ENCODE data around the gene HMX2. TPM values are rescaled to one million over a fixed set of nuclear protein-coding genes. Genes with fewer than 3 reads are reported as not detected.
A peak's percentile ranks its signal among the peaks of the same experiment; 100 is the strongest.

The HMX2 gene
- total and polyA plus RNA-seq, 7 experiments from 2014 or later: 0.14 to 0.24 TPM; not detected in 5

DNA sequence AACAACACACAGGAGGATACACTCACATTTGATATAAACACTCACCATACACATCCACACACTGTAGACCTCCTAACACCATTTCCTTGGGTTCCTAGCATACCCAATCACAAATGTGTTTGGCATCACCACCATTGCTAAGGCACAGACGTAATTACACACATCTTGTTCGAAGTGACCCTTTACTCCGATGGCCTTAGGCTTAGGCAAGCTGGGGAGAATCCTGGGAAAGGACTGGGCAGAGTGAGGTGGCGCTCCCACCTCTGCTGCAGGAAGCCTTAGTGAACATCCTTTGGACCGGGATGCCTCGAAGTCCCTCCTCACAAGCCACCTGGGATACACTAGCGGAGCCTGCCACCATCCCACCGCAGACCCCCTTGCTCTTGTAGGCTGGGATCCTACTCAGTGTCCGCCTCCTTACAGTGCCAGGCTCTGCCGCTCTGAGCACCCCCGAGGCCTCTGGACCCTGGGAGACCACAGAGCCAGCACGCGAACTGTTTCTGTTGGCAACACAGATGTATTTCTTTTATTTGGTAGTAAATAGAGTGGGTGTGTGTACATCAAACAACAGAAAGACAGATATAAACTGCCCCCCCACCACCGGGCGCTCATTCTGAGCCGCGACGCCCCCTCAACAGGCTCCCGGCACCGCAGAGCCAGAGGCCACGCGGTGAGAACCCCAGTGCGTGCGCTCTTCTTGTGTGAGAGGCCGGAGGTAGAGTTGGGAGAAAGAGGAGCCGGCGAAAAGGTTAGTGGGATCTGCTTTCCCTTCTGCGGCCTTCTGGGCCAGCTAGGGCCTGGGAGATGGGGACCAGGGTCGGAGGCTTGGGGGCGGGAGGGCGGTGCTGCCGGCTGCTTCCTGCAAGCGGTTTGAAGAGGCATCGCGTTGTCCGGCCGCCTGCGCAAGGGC is 5.9 kb upstream of the HMX2 start:
- H3K9me3 ChIP-seq (ENCODE audit: control insufficient read depth in 2 of 3, low read length in 3 of 3): no peaks in the 10 kb centered on the region
- peak overlapping the region; percentile 0 to 71 (median 36) for H3K4me3 Mint-ChIP-seq
- H3K27me3 Mint-ChIP-seq: peaks cover 85 to 92% (median 88%) of the 10 kb centered on the region in 5 donors
- intact Hi-C loops (cut with micrococcal nuclease): loop anchor here in 1 of 2 donors (2.0 kb wide), 1 partner anchor 239 kb away; no protein-coding TSS in a partner anchor
- no peak for DNase-seq
- H3K4me3 ChIP-seq (ENCODE audit: low read length): no peak overlapping the region
- peaks cover 26 to 86% (median 68%) of the 10 kb centered on the region in 7 donors for H3K4me1 Mint-ChIP-seq
- H3K36me3 Mint-ChIP-seq: peaks cover 0 to 5% (median 0%) of the 10 kb centered on the region in 5 donors
- POLR2A ChIA-PET: interaction anchor here (1.0 kb wide), 1 partner anchor 19 kb away, joined by 3 read pairs; no protein-coding TSS in a partner anchor
- ATAC-seq: no peak
- H3K27ac Mint-ChIP-seq: peak overlapping the region in 1 of 9 donors; percentile 2
- H3K27me3 ChIP-seq (ENCODE audit: control insufficient read depth in 2 of 2, insufficient read depth in 2 of 2, low read length in 2 of 2): peaks cover 41 to 59% of the 10 kb centered on the region in 2 donors
- H3K9me3 Mint-ChIP-seq: peaks cover 0 to 3% (median 0%) of the 10 kb centered on the region in 11 donors
- CTCF ChIA-PET: no interaction called here
- H3K27ac ChIP-seq (ENCODE audit: low read depth, low read length): no peak overlapping the region
- H3K4me1 ChIP-seq (ENCODE audit: control insufficient read depth in 2 of 2, insufficient read depth in 2 of 2, low read length in 2 of 2): peaks cover 20 to 67% of the 10 kb centered on the region in 2 donors
- no peaks in the 10 kb centered on the region for H3K36me3 ChIP-seq (ENCODE audit: control insufficient read depth in 2 of 3, insufficient read depth in 3 of 3, low read length in 3 of 3)

DNA sequence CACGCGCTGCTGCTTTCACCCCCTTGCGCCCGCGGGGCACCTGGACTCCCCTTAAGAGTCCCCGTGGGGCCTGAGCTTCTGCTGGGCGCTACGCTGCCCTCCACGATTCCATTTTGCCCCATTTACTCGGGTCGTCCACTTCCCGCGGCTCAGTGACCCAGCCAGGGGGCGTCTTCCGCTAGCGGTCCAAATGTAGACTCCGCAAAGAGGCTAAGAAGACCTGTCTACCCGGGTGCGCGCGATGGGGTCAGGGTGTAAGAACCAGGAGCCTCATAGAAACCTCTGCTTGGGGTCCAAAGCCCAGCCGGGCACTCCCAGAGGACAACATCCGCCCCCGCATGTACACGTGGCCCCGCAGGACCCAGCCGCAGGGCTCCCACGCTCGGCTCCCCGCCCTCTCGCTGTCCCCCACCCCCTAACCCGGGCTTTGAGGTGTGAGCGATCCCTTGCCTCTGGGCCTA is 5.2 kb upstream of the HMX2 start:
- POLR2A ChIA-PET: interaction anchor here (1.3 kb wide), 1 partner anchor 99 kb away, joined by 3 read pairs; no protein-coding TSS in a partner anchor
- Histone ChIP-seq H3K36me3 (ENCODE audit: control insufficient read depth in 2 of 3, insufficient read depth in 3 of 3, low read length in 3 of 3) (no peaks in the 10 kb centered on the region), H3K4me1 (ENCODE audit: control insufficient read depth in 2 of 2, insufficient read depth in 2 of 2, low read length in 2 of 2) (peaks cover 25 to 68% of the 10 kb centered on the region in 2 donors), H3K9me3 (ENCODE audit: control insufficient read depth in 2 of 3, low read length in 3 of 3) (no peaks in the 10 kb centered on the region), H3K27me3 (ENCODE audit: control insufficient read depth in 2 of 2, insufficient read depth in 2 of 2, low read length in 2 of 2) (peaks cover 41 to 63% of the 10 kb centered on the region in 2 donors), H3K4me3 (ENCODE audit: low read length) (no peak overlapping the region), H3K27ac (ENCODE audit: low read depth, low read length) (no peak overlapping the region)
- peaks cover 87 to 93% (median 89%) of the 10 kb centered on the region in 5 donors for H3K27me3 Mint-ChIP-seq
- ATAC-seq: no peak
- peaks cover 0 to 6% (median 0%) of the 10 kb centered on the region in 5 donors for H3K36me3 Mint-ChIP-seq
- H3K9me3 Mint-ChIP-seq: peaks cover 0 to 3% (median 0%) of the 10 kb centered on the region in 11 donors
- peaks cover 27 to 88% (median 71%) of the 10 kb centered on the region in 7 donors for H3K4me1 Mint-ChIP-seq
- H3K4me3 Mint-ChIP-seq: peak overlapping the region in 9 of 10 donors; percentile 5 to 71 (median 56)
- peak overlapping the region in 1 of 9 donors; percentile 68 for H3K27ac Mint-ChIP-seq
- CTCF ChIA-PET: no interaction called here
- no peak for DNase-seq
- intact Hi-C loops (cut with micrococcal nuclease): no loop called here

DNA sequence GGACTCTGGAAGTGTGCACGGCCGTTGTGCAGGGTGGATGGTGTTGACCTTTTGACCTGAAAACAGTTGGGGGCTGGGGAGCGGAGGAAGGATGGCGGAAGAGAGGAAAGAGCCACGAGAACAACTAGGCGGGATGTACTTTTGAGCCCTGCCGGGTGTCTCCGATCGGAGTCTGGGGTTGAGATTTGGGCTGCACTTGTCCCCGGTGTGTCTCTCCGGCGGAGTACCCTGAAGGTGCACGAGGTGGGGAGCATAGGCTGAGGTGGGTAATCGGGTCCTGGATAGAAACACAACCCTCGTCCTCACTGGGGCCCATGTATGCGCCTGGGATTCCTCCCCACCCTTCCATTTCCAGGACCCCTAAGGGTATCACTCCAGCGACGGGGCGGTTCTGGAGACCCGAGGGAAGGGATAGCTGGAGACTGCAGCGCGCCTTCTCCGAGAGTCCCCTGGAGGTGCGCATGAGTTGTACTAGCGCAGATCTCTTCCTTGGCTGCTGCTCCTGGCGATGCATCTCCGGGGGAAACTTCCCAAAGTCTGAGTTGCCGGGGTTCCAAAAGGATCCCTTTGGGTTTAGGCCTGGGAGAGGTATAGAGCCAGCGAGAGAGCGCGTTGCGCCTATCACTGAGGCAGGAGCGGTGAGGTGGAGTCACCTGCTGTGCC is 4.6 kb upstream of the HMX2 start:
- H3K9me3 Mint-ChIP-seq: peaks cover 0 to 3% (median 0%) of the 10 kb centered on the region in 11 donors
- H3K9me3 ChIP-seq (ENCODE audit: control insufficient read depth in 2 of 3, low read length in 3 of 3): no peaks in the 10 kb centered on the region
- ChIA-PET CTCF (interaction anchor here (1.1 kb wide), 1 partner anchor 9 kb away, joined by 3 read pairs; no protein-coding TSS in a partner anchor), POLR2A (interaction anchor here (1.3 kb wide), 1 partner anchor 98 kb away, joined by 3 read pairs; no protein-coding TSS in a partner anchor)
- ATAC-seq (no peak), DNase-seq (no peak)
- H3K4me1 Mint-ChIP-seq: peaks cover 27 to 83% (median 71%) of the 10 kb centered on the region in 7 donors
- no peak overlapping the region for H3K4me3 ChIP-seq (ENCODE audit: low read length)
- intact Hi-C loops (cut with micrococcal nuclease): no loop called here
- H3K4me3 Mint-ChIP-seq: peak overlapping the region; percentile 5 to 71 (median 59)
- no peak overlapping the region for H3K27ac ChIP-seq (ENCODE audit: low read depth, low read length)
- peak overlapping the region in 1 of 9 donors; percentile 68 for H3K27ac Mint-ChIP-seq
- no peaks in the 10 kb centered on the region for H3K36me3 ChIP-seq (ENCODE audit: control insufficient read depth in 2 of 3, insufficient read depth in 3 of 3, low read length in 3 of 3)
- H3K4me1 ChIP-seq (ENCODE audit: control insufficient read depth in 2 of 2, insufficient read depth in 2 of 2, low read length in 2 of 2): peaks cover 26 to 66% of the 10 kb centered on the region in 2 donors
- H3K27me3 ChIP-seq (ENCODE audit: control insufficient read depth in 2 of 2, insufficient read depth in 2 of 2, low read length in 2 of 2): peaks cover 41 to 62% of the 10 kb centered on the region in 2 donors
- H3K27me3 Mint-ChIP-seq: peaks cover 82 to 90% (median 86%) of the 10 kb centered on the region in 5 donors
- H3K36me3 Mint-ChIP-seq: peaks cover 0 to 6% (median 0%) of the 10 kb centered on the region in 5 donors

DNA sequence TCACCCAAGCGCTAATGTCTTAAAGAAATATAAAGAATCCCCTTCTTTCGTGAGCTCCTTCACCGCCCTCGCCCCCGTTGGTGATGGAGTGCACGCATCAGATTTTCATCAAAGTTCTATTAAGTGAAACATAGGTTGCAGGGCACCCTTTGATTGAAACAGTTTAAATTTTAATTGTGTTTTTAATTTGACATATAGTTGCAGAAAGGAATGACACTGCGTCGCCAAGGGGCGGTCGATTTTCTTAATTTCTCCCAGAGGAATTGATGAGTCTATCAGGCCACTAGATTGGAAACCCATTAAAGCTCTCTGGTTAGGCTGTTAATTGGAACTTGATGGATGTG is 4.1 kb upstream of the HMX2 start:
- Mint-ChIP-seq H3K4me3 (peak overlapping the region in 8 of 10 donors; percentile 44 to 71 (median 59)), H3K27ac (peak overlapping the region in 1 of 9 donors; percentile 59), H3K27me3 (peaks cover 77 to 87% (median 82%) of the 10 kb centered on the region in 5 donors), H3K36me3 (peaks cover 0 to 4% (median 0%) of the 10 kb centered on the region in 5 donors), H3K4me1 (peaks cover 26 to 80% (median 69%) of the 10 kb centered on the region in 7 donors), H3K9me3 (peaks cover 0 to 3% (median 0%) of the 10 kb centered on the region in 11 donors)
- peaks cover 40 to 62% of the 10 kb centered on the region in 2 donors for H3K27me3 ChIP-seq (ENCODE audit: control insufficient read depth in 2 of 2, insufficient read depth in 2 of 2, low read length in 2 of 2)
- CTCF ChIA-PET: interaction anchor here (1.1 kb wide), 1 partner anchor 10 kb away, joined by 3 read pairs; no protein-coding TSS in a partner anchor
- no peak overlapping the region for H3K4me3 ChIP-seq (ENCODE audit: low read length)
- DNase-seq (no peak), ATAC-seq (no peak)
- H3K27ac ChIP-seq (ENCODE audit: low read depth, low read length): no peak overlapping the region
- POLR2A ChIA-PET: interaction anchor here (1.3 kb wide), 1 partner anchor 98 kb away, joined by 3 read pairs; no protein-coding TSS in a partner anchor
- no peaks in the 10 kb centered on the region for H3K9me3 ChIP-seq (ENCODE audit: control insufficient read depth in 2 of 3, low read length in 3 of 3)
- H3K4me1 ChIP-seq (ENCODE audit: control insufficient read depth in 2 of 2, insufficient read depth in 2 of 2, low read length in 2 of 2): peaks cover 31 to 71% of the 10 kb centered on the region in 2 donors
- H3K36me3 ChIP-seq (ENCODE audit: control insufficient read depth in 2 of 3, insufficient read depth in 3 of 3, low read length in 3 of 3): no peaks in the 10 kb centered on the region
- intact Hi-C loops (cut with micrococcal nuclease): no loop called here

DNA sequence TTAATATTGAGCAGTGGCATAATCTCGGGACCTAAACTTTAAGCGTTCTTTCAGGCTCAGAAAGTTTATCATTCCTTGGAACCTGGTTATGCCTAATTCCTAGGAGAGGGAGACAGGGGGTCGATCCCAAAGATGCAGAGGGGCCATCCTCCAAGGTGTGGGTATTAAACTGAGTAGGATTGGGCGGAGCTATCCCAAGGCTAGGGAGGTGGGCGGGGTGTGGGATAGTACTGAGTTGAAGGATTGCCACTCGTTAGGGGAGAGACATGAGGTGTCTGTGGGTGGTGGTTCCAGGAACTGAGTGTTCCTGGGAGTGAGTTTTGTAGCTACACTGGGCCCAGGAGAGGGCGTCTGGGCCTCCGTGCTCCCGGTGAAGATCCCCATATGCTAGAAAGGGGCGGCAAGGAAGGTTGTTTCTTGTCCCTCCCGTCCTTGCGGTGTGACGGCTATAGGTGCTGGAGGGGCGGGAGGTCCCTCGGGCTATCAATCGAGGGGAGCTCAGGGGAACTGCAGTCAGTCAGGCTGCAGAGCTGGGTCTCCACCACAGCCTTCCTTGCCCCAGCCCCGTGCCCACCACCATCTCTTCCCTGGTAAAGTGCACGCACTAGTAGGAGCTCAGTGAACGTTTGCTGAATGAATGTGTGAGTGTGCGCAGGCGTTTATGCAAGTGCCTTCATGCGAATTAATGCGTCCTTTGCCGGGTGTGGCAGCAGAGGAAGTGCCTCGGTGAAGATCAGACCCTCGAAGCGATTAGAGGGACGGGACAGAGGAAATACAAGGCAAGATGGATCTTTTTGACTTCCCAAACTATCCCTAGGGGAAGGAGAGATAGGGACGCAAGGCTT is 3.0 kb upstream of the HMX2 start:
- H3K36me3 ChIP-seq (ENCODE audit: control insufficient read depth in 2 of 3, insufficient read depth in 3 of 3, low read length in 3 of 3): no peaks in the 10 kb centered on the region
- no peaks in the 10 kb centered on the region for H3K9me3 ChIP-seq (ENCODE audit: control insufficient read depth in 2 of 3, low read length in 3 of 3)
- H3K4me3 ChIP-seq (ENCODE audit: low read length): no peak overlapping the region
- Mint-ChIP-seq H3K36me3 (peaks cover 0 to 3% (median 0%) of the 10 kb centered on the region in 5 donors), H3K27me3 (peaks cover 72 to 84% (median 77%) of the 10 kb centered on the region in 5 donors), H3K4me3 (peak overlapping the region in 9 of 10 donors; percentile 7 to 71 (median 62)), H3K9me3 (peaks cover 0 to 4% (median 0%) of the 10 kb centered on the region in 11 donors), H3K4me1 (peaks cover 25 to 76% (median 65%) of the 10 kb centered on the region in 7 donors), H3K27ac (peak overlapping the region in 2 of 9 donors; percentile 31 to 67)
- ChIA-PET POLR2A (interaction anchor here (1.3 to 1.7 kb wide), 2 partner anchors 9 to 11 kb away, joined by 3 to 6 read pairs; partner anchors contain the start of gene BUB3), CTCF (interaction anchor here (0.7 kb wide), 2 partner anchors 209 to 413 kb away, joined by 3 read pairs; no protein-coding TSS in a partner anchor)
- intact Hi-C loops (cut with micrococcal nuclease): loop anchor here in 1 of 2 donors (1.0 kb wide), 1 partner anchor 11 kb away; no protein-coding TSS in a partner anchor
- H3K27ac ChIP-seq (ENCODE audit: low read depth, low read length): no peak overlapping the region
- ATAC-seq (no peak), DNase-seq (peak in 1 of 9 donors; percentile 26)
- peaks cover 36 to 61% of the 10 kb centered on the region in 2 donors for H3K27me3 ChIP-seq (ENCODE audit: control insufficient read depth in 2 of 2, insufficient read depth in 2 of 2, low read length in 2 of 2)
- H3K4me1 ChIP-seq (ENCODE audit: control insufficient read depth in 2 of 2, insufficient read depth in 2 of 2, low read length in 2 of 2): peaks cover 35 to 73% of the 10 kb centered on the region in 2 donors

Measured in naive thymus-derived CD4-positive, alpha-beta T cell (primary cell).